ENCODE measurements around the gene TBX21.

The TBX21 gene

GRCh38 chr17:47694581-47695428, 38.2 kb upstream of the TBX21 start:
- peak; percentile 60 for DNase-seq (ENCODE audit: low spot score)
- in situ Hi-C loops (cut with MboI; ENCODE audit: low sequenced_read_pairs, unreplicated experiment): loop anchor here (10.0 kb wide), 1 partner anchor 100 kb away; no protein-coding TSS in a partner anchor

DNA sequence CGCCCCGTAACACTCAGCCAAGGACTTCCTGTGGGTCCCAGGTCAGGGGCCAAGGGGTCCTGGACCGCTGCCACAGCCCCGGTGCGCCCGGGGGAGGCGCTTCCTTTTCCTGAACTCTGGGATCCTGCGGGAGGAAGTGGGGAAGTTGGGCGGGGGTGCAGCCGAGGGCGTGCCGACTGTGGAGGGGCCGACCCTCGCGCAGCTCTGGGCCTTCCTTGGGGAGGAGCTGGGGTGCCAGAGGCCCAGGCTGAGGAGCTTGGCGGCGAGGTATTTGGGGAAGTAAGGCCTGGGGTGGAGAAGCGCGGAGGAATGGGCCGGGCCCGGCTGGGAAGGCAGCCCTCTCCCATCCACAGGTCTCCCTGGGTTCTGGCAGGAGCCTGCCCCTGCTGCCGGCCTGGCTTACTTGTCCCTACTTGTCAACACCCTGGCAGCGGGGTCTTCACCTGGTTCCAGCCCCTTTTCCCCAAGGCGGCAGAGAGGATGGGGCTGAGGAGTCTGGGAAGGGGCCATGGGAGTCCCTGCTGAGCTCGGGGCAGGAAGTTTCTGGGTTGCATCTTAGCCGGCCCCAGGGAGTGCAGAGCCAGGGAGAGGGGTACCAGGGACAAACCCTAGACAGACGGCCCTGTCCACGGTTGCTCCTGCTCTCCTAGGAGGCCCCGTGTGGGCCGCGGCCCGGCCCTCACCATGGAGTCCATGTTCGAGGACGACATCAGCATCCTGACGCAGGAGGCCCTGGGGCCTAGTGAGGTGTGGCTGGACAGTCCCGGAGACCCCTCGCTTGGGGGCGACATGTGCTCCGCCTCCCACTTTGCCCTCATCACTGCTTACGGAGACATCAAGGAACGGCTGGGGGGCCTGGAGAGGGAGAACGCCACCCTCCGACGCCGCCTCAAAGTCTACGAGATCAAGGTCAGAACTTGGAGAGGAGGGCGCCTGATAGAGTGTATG, 37.3 kb upstream of the TBX21 start:
- no peak for TF ChIP-seq CTCF (IDR thresholded peaks at IDR 0.05; ENCODE audit: borderline replicate concordance, control extremely low read depth, extremely low read depth, insufficient read depth, missing control alignments)
- DNase-seq (ENCODE audit: low spot score): peak; percentile 28
- in situ Hi-C loops (cut with MboI; ENCODE audit: low sequenced_read_pairs, unreplicated experiment): loop anchor here (10.0 kb wide), 1 partner anchor 99 kb away; no protein-coding TSS in a partner anchor

More at GRCh38 chr17:47694581-47695428, 38.2 kb upstream of the TBX21 start:
- TF ChIP-seq CTCF (IDR thresholded peaks at IDR 0.05; ENCODE audit: borderline replicate concordance, control extremely low read depth, extremely low read depth, insufficient read depth, missing control alignments): no peak

DNA sequence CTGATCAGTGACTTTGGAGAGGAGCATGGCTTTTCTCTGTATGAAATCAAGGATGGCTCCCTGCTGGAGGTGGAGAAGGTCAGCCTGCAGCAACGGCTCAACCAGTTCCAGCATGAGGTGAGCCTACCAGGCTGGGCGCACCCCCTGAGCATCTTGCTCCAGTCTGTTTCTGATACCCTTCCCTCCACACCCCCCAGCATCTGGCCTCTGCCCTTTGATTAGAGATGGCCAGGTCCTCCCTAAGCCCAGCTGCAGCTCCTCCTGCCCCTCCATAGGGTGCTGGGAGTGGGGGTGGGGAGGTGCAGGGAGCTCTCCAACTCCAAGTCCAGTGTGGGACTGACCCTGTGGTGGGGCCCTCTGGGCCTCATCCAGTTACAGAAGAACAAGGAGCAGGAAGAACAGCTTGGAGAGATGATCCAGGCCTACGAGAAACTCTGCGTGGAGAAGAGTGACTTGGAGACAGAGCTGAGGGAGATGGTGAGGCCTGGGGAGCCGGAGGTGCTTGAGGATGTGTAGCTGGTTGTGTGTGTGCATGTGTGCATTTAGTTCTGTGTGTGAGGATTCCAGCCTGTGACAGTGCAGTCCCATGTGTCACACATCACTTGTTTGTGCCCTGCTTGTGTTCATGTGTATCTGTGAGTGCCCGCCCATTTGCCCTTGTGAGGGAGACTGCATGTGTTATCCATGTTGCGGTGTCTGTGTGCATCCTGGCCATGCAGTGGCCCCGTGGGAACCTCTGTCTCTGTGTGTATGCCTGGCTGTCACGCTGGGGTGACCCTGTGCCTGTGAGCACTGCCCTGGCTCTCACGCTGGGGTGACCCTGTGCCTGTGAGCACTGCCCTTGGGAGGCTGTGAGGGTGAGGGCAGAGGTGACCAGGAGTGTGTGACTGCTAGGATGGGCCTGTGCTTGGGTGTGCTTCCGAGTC, 36.1 kb upstream of the TBX21 start:
- no peak for TF ChIP-seq CTCF (IDR thresholded peaks at IDR 0.05; ENCODE audit: borderline replicate concordance, control extremely low read depth, extremely low read depth, insufficient read depth, missing control alignments)
- DNase-seq (ENCODE audit: low spot score): no peak
- in situ Hi-C loops (cut with MboI; ENCODE audit: low sequenced_read_pairs, unreplicated experiment): loop anchor here (10.0 kb wide), 1 partner anchor 98 kb away; no protein-coding TSS in a partner anchor

DNA sequence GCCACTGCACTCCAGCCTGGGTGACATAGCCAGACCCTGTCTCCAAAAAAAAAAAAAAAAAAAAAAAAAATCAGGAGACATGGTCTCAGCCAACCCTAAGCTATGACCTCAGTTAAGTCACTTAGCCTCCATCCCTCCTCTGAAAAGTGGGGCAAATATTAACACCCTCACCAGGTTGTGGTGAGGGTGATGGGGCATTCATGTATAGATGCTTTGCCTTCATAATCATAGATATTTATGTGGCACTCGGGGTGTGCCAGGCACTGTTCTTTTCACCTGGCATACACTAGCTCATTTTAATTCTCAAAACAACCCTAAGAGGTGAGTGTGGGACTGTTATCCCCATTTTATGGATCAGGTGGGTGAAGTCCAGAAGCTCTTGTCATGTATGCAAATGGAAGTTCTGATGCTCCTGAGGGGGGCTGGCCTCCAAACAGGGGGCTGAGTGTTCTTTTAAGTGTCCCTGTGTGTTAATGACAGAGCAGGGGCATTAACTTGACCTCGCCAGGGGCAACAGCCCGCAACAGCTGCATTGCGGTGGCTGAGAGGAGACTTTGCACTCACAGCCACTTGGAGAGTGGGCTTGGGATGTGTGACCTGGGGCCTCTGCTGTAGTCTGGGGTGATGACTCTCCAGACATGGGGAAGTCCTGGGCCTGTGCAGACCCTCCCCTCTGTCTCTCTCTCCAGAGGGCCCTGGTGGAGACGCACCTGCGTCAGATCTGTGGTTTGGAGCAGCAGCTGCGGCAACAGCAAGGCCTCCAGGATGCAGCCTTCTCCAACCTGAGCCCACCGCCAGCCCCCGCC, 34.9 kb upstream of the TBX21 start:
- no peak for TF ChIP-seq CTCF (IDR thresholded peaks at IDR 0.05; ENCODE audit: borderline replicate concordance, control extremely low read depth, extremely low read depth, insufficient read depth, missing control alignments)
- DNase-seq (ENCODE audit: low spot score): no peak
- in situ Hi-C loops (cut with MboI; ENCODE audit: low sequenced_read_pairs, unreplicated experiment): loop anchor here (10.0 kb wide), 1 partner anchor 97 kb away; no protein-coding TSS in a partner anchor

DNA sequence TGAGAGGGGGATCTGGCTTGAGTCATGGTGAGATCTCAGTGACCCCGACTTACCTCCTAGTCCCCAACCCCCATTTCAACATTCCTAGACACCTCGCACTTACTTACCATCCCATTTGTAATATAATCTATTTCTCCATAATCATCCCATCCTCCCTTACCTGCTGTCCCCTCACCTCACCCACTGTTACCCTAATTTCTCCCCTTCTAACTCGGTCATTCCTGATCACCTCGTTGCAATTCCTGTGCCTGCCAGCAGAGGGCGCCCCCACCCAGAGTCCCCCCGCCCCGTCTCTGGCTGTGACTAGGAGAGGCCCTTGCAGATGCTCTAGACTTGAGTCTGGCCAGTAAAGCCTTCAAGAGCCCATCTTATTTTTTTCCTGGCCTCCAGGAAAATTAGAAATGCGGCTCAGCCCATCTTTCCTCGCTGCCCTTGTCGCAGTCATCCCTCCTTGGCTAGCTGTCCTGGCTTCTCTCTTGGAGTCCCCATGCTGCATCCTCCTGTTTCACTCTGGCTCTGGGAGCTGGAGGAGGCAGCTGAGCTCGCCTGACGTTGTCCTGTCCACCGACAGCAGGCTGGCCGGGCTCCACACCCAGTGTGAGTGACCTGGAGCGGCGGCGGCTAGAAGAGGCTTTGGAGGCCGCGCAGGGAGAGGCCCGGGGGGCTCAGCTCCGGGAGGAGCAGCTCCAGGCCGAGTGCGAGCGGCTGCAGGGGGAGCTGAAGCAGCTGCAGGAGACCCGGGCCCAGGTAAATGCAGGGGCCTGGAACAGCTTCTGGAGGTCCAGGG, 34.1 kb upstream of the TBX21 start:
- peak; percentile 91 for TF ChIP-seq CTCF (IDR thresholded peaks at IDR 0.05; ENCODE audit: borderline replicate concordance, control extremely low read depth, extremely low read depth, insufficient read depth, missing control alignments)
- peak; percentile 95 for DNase-seq (ENCODE audit: low spot score)
- in situ Hi-C loops (cut with MboI; ENCODE audit: low sequenced_read_pairs, unreplicated experiment): loop anchor here (10.0 kb wide), 1 partner anchor 96 kb away; no protein-coding TSS in a partner anchor

Measured in GM13976 (cell line).